ENCODE data around the gene WNT1. TPM values are rescaled to one million over a fixed set of nuclear protein-coding genes. Genes with fewer than 3 reads are reported as not detected.
A peak's percentile ranks its signal among the peaks of the same experiment; 100 is the strongest.

Gene WNT1
- total and polyA plus RNA-seq, 10 of the 15 experiments (the other 5 are each of a cell fraction or from before 2014, with no cell fraction given): not detected

GRCh38 chr12:48979602-48980388 is 1.7 kb downstream of the WNT1 start:
- SMC1A ChIA-PET (ENCODE audit: uncharacterized antibody, unreplicated experiment): interaction anchor here (1.0 to 2.5 kb wide), 5 partner anchors 8 to 127 kb away, joined by 3 to 13 read pairs (median 4); partner anchors contain the start of genes DDX23 and FKBP11
- peaks cover 34% of the 10 kb centered on the region for H3K4me1 ChIP-seq (ENCODE audit: control insufficient read depth, insufficient read depth, low read length)
- H3K9ac ChIP-seq (ENCODE audit: control insufficient read depth, insufficient read depth, low read length): no peak overlapping the region

More at GRCh38 chr12:48979602-48980388, 1.7 kb downstream of the WNT1 start:
- Histone ChIP-seq H4K20me1 (ENCODE audit: control insufficient read depth, insufficient read depth) (no peaks in the 10 kb centered on the region; the same call in 1 of the 2 replicates), H3K79me2 (ENCODE audit: control insufficient read depth, insufficient read depth, low read length) (no peaks in the 10 kb centered on the region), H3K27me3 (replicated peaks in 1 of 2; ENCODE audit: control insufficient read depth in 2 of 2, insufficient read depth in 2 of 2, low read length in 1 of 2) (peaks cover 26 to 39% of the 10 kb centered on the region in 2 experiments), H3K27ac (ENCODE audit: control insufficient read depth, insufficient read depth) (no peak overlapping the region), H3K4me2 (ENCODE audit: control insufficient read depth, insufficient read depth) (peak overlapping the region; percentile 36), H3K4me3 (peak overlapping the region; percentile 61; the same call in 1 of the 2 replicates), H3K9me3 (replicated peaks; ENCODE audit: control insufficient read depth, insufficient read depth, low read length) (no peaks in the 10 kb centered on the region), H3K36me3 (ENCODE audit: control insufficient read depth in 2 of 2, insufficient read depth in 2 of 2, low read length in 1 of 2) (no peaks in the 10 kb centered on the region), H2AFZ (ENCODE audit: control insufficient read depth, low read depth, low read length) (peak overlapping the region; percentile 30)
- in situ Hi-C loops (cut with MboI) (no loop called here), intact Hi-C loops (cut with micrococcal nuclease; ENCODE audit: unreplicated experiment) (loop anchor here (1.0 to 2.0 kb wide), 2 partner anchors 55 to 126 kb away; partner anchors contain the start of gene FKBP11)
- FAIRE-seq: no peak
- peak; percentile 9 for ATAC-seq
- no TSS peak for BruUV-seq (replicated peaks)
- DNase-seq (ENCODE audit: low read depth, low spot score): no peak
- TF ChIP-seq EZH2 (IDR thresholded peaks at IDR 0.05; ENCODE audit: borderline replicate concordance, control insufficient read depth, low read depth, low read length) (0 out of 2 replicates have a peak, but pooled peaks have one; percentile 25), USF1 (IDR thresholded peaks at IDR 0.05; ENCODE audit: borderline replicate concordance, extremely low read length, insufficient read depth, low read depth, low read length) (no peak), DPF2 (IDR thresholded peaks at IDR 0.05) (0 out of 2 replicates have a peak, but pooled peaks have one; percentile 13), SPI1 (IDR thresholded peaks at IDR 0.05; ENCODE audit: borderline replicate concordance, insufficient read depth, low read depth, low read length) (peak; percentile 65)
- CTCF ChIA-PET: interaction anchor here (1.0 to 9.5 kb wide), 14 partner anchors 9 to 126 kb away, joined by 3 to 106 read pairs (median 5); partner anchors contain the start of genes ARF3, FKBP11 and RND1
- RAD21 ChIA-PET (ENCODE audit: unreplicated experiment): interaction anchor here (0.7 to 3.4 kb wide), 7 partner anchors 9 to 127 kb away, joined by 3 to 22 read pairs (median 6); partner anchors contain the start of genes ARF3, DDX23 and FKBP11
- 2% methylated on average over 53 of the region's 55 CpGs for WGBS (ENCODE audit: insufficient coverage, insufficient replicate concordance, low lambda C conversion rate, missing lambda C conversion rate)
- POLR2A ChIA-PET: interaction anchor here (1.5 kb wide), 1 partner anchor 22 kb away, joined by 5 read pairs; the partner anchor contains the start of gene ARF3

Data from GM12878 (cell line).